ENCODE data around the gene PDE4D.

GRCh38 chr5:58970766-58971165, 922.8 kb downstream of the PDE4D start:
- TF ChIP-seq POLR2A (IDR thresholded peaks at IDR 0.05; ENCODE audit: low read depth, low read length) (no peak), POLR2AphosphoS5 (IDR thresholded peaks at IDR 0.05; ENCODE audit: low read depth, low read length) (no peak)
